Mononuclear cell (primary cell): ENCODE measurements around the gene AEBP2. TPM values are rescaled to one million over a fixed set of nuclear protein-coding genes. Genes with fewer than 3 reads are reported as not detected.

ENCODE experiments used
- H3K27me3 ChIP-seq: 2 replicates; pipeline ENCODE4 v1.6.0; 2011; ENCODE audit warnings: low read length, control low read depth; ENCODE audit not compliant: insufficient read depth
- H3K4me1 ChIP-seq: 2 replicates; pipeline ENCODE4 v1.5.1; 2011; ENCODE audit warnings: mild to moderate bottlenecking, low read length, control low read depth; ENCODE audit not compliant: insufficient read depth
- H3K4me3 ChIP-seq: 2 replicates; pipeline ENCODE4 v1.5.1; 2011; ENCODE audit warnings: mild to moderate bottlenecking, low read length, moderate library complexity
- H3K9me3 ChIP-seq: 2 replicates; pipeline ENCODE4 v1.5.1; 2011; ENCODE audit warnings: low read depth, mild to moderate bottlenecking, control low read depth, low read length
- total RNA-seq: library from RNA; depleted of rRNA; stranded (reverse); fragments of >200 nt; gene quantifications from one replicate; pipeline ENCODE4 v1.2.3, GENCODE V29; 2012

Gene AEBP2
- total RNA-seq, 1 donor, result 29.9 TPM

DNA sequence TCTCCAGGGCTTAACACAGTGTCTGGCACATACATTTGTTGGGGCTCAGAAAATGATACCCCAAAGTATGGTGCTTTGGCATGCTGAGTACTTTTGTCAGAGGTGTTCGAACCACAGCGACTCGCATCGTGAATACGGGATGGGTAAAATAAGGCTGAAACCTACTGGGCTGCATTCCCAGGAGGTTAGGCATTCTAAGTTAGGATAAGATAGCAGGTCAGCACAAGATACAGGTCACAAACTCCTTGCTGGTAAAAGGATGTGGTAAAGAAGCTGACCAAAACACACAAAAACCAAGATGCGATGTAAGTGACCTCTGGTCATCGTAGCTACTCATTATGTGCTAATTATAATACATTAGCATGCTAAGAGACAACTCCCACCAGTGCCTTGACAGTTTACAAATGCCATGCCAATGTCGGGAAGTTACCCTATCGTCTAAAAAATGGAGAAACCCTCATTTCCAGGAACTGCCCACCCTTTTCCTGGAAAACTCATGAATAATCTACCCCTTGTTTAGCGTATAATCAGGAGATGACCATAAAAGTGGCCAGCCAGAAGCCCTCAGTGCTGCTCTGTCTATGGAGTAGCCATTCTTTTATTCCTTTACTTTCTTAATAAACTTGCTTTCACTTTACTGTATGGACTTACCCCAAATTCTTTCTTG, 3.3 kb upstream of the AEBP2 start:
- Histone ChIP-seq H3K4me1 (peaks cover 4% of the 10 kb centered on the region), H3K4me3 (no peak overlapping the region), H3K27me3 (no peaks in the 10 kb centered on the region), H3K9me3 (no peaks in the 10 kb centered on the region)

DNA sequence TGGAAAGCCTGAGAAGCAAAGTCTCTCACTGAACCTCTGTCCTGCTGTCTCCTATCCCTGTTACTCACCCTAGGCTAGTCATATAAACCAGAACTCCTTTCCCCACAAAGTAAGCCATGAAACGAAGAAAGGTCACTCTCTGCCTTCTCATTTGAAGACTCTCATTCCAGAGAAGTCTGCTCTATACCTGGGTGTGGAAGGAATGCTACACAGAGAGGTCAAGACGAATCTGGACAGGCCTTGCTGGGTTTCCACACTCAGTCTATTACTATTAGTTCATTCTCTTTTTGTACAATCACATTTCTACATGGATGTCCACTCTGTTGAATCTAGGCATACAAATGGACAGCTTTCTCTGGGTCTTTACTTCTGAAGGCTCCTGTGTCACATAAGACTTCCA, 2.4 kb upstream of the AEBP2 start:
- Histone ChIP-seq H3K27me3 (no peaks in the 10 kb centered on the region), H3K4me1 (peaks cover 7% of the 10 kb centered on the region), H3K9me3 (no peaks in the 10 kb centered on the region)

DNA sequence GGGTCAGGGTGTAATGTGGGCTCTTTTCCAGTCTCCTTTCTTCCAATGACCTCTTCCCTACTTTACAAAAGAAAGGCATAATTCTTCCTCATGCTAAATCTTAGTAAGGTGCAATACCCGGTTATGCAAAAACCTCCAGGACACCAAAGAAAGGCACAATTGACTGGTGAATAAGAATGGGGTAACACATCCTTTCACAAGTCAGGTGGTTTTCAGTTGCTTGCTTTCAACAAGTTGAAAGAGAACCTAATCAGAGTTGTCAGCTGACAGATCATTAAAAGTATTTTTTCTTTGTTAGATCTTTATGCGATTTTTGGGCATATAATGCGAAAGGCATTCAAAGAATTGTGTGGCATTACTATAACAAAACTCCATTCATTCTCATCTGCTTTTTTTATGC, 1.3 kb upstream of the AEBP2 start:
- Histone ChIP-seq H3K4me3 (no peak overlapping the region), H3K27me3 (no peaks in the 10 kb centered on the region), H3K9me3 (no peaks in the 10 kb centered on the region), H3K4me1 (peaks cover 12% of the 10 kb centered on the region)

More for the DNA sequence above, 2.4 kb upstream of the AEBP2 start:
- H3K4me3 ChIP-seq, result no peak overlapping the region

DNA sequence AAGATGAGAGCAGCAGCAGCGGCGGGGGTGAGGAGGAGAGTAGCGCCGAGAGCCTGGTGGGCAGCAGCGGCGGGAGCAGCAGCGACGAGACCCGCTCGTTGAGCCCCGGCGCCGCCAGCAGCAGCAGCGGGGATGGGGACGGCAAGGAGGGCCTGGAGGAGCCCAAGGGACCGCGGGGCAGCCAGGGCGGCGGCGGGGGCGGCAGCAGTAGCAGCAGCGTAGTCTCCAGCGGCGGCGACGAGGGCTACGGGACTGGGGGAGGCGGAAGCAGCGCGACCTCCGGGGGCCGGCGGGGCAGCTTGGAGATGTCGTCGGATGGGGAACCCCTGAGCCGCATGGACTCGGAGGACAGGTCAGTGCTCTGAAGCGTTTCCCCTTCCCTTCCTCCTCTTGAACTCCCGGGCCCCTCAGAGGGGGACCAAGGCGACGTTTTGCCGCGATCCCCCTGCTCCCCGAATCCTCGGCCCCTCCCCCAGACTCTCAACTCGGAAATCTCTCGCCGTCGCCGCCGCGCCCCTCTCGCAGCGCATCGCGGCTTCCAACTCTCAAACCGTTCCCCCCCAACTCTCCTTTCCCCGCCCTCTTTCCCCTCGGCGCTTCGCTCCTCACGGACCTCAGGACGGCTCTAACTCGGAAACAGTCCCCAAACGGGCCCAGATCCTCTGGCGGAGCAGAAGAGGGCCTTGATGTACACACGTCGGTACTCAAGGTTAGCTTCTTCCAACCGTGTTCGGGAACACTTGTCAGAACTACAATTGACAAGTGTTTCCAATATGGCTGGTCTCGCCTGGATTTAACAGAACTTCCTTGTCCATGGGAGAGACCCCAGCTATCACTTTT, 947 bp downstream of the AEBP2 start:
- H3K27me3 ChIP-seq, result no peaks in the 10 kb centered on the region
- peaks cover 20% of the 10 kb centered on the region for H3K4me1 ChIP-seq
- H3K4me3 ChIP-seq, result peak overlapping the region; percentile 71
- H3K9me3 ChIP-seq, result no peaks in the 10 kb centered on the region

DNA sequence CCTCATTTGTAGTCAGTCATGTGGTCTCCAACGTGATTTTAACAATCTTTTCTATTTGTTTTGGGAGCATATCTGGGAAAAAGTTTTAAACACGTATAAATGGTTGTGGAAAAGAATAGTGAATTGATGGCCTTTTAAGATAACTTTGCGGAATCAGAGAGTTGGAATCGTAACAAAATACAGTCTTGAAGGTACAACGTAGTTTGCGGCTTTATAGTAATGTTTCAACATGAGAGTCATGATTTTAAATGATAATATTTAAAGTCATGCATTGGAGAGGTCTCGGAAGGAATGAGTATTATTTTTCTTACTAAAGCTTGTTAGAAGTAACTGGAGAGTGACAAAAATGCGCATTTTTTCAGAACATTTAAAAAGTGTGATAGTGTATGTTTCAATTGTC, 1.6 kb downstream of the AEBP2 start:
- Histone ChIP-seq H3K9me3 (no peaks in the 10 kb centered on the region), H3K27me3 (no peaks in the 10 kb centered on the region), H3K4me1 (peaks cover 20% of the 10 kb centered on the region), H3K4me3 (peak overlapping the region; percentile 71)

DNA sequence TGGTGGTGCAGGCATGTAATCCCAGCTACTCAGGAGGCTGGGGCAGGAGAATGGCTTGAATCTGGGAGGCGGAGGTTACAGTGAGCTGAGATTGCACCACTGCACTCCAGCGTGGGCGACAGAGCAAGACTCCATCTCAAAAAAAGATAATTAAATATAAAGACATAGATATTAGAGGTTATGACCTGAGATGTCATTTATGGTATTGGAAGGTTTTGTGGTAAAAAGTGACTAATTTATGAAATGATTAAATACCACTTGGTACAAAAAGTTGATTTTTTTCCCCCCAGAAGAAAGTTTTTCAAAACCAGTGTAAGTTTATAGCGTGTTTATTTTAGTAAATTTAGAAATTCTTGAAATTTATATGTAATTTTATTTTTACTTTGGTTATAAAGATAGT, 4.3 kb downstream of the AEBP2 start:
- Histone ChIP-seq H3K4me3 (no peak overlapping the region), H3K9me3 (no peaks in the 10 kb centered on the region), H3K4me1 (peaks cover 20% of the 10 kb centered on the region), H3K27me3 (no peaks in the 10 kb centered on the region)

DNA sequence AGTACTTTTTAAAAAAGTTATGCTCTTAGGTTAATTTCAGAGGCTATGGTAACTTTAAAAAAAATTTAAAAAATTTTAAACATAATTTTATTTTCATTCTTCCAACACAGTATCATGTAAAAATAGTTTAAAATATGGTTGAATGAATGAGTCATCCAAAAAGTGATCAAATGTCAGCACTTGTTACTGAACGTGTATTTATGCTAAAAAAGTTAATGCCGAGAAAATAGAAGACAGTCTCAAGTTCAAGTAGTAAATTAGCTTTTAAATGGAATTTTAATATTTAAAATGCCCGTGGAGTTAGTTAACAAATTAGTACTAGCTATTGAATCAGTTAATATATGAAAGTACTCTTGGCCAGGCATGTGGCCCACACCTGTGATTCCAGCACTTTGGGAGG, 4.8 kb downstream of the AEBP2 start:
- no peaks in the 10 kb centered on the region for H3K9me3 ChIP-seq
- no peak overlapping the region for H3K4me3 ChIP-seq
- peaks cover 17% of the 10 kb centered on the region for H3K4me1 ChIP-seq
- no peaks in the 10 kb centered on the region for H3K27me3 ChIP-seq

DNA sequence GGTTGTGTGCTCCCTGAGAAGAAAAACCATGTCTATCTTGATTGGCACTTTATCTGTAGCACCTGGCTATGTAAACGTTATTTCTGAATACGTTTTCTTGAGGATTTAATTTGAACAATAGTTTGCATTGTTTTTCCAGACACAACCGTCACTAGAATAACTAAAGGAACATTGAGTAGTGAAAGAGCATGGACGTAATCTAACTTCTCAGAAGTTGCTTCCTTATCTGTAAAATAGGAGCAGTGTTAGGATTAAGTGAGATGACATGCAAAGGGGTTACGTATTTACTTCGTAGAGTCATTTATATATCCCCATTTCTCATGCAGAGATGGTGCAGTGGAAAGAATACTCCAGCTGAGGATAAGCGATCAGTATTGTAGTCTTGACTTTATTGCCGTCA, 8.1 kb downstream of the AEBP2 start:
- Histone ChIP-seq H3K4me3 (no peak overlapping the region), H3K27me3 (no peaks in the 10 kb centered on the region), H3K9me3 (no peaks in the 10 kb centered on the region), H3K4me1 (peaks cover 18% of the 10 kb centered on the region)

DNA sequence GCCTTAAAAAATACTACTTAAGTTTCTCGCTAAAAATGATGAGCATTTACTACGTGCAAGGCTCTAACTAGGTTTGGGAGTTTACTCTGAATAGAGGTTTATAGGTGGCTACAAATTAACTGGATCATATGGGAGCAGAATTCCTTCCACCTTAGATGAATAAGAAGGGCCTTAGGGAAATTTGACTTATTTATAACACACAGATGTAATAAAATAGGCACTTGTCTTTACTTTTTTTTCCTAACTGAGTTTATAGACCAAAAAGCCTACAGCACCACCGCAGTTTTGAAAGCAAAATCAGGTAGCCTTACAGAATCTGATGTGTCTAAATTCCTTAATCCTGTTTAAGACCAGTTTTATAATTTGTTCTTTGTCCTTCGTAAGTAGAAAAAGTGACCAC, 10.5 kb downstream of the AEBP2 start:
- peaks cover 12% of the 10 kb centered on the region for H3K4me1 ChIP-seq
- no peak overlapping the region for H3K4me3 ChIP-seq
- no peaks in the 10 kb centered on the region for H3K27me3 ChIP-seq
- no peaks in the 10 kb centered on the region for H3K9me3 ChIP-seq

DNA sequence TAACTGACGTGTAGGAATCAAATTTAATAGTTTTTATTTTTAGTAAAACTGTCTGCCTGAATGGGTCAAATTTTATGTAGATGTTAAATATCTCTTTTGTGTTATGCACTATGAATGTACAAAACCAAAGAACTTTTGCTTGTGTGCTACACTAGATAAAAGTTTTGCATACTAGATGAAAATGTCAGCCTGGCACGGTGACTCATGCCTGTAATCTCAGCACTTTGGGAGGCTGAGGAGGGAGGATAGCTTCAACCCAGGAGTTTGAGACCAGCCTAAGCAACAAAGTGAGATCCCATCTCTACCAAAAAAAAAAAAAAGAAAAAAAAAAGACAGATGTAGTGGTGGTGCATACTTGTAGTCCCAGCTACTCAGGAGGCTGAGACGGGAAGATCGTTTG, 11.1 kb downstream of the AEBP2 start:
- Histone ChIP-seq H3K4me1 (peaks cover 12% of the 10 kb centered on the region), H3K9me3 (no peaks in the 10 kb centered on the region), H3K4me3 (no peak overlapping the region), H3K27me3 (no peaks in the 10 kb centered on the region)

DNA sequence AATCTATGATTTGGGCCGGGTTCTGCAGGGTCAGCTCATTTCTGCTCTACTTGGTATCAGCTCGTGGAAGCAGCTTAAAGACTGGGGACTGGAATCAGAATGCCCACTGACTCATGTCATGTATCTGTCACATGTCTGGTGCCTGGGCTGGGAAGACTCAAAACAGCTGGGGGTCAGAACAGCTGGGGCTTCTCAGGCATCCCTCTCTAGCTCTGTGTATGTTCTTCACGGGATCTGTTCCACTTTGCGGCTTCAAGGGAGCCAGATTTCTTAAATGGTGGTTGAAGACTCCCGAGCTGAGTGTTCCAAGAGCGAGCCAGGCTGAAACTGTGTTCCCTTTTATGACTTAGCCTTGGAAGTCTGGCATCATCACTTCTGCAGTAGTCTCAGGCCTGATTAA, 11.9 kb downstream of the AEBP2 start:
- Histone ChIP-seq H3K9me3 (no peaks in the 10 kb centered on the region), H3K4me1 (peaks cover 12% of the 10 kb centered on the region), H3K4me3 (no peak overlapping the region), H3K27me3 (no peaks in the 10 kb centered on the region)

DNA sequence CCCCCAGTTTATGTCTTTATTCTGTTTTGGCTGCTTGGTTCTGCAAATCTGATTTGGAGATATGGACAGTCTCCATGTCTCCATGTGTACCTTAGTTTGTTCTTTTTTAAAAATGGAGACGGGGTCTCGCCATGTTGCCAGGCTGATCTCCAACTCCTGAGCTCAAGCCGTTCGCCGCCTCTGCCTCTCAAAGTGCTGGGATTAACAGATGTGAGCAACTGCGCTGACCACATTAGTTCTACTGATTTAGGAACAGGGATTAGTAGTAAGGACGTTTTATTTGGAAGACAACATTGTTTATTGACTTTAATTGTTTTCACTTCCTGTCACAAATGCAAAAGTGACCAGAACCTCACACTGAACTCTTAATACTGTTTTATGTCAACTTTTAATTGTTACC, 14.7 kb downstream of the AEBP2 start:
- no peak overlapping the region for H3K4me3 ChIP-seq

DNA sequence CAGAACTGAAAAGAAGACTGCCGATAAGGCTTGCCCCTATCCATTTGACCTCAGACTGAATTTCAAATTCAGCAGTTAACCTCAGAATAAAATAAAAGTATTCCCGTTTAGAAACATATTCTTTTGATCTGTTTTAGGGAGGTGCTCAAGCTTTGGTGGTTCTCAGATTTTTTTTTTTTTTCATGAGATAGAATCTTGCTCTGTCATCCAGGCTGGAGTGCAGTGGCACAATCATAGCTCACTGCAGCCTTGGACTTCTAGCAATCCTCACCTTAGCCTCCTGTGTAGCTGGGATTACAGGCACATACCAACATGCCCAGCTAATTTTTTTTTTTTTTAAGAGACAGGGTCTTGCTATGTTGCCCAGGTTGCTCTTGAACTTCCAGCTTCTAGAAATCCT, 15.5 kb downstream of the AEBP2 start:
- peaks cover 12% of the 10 kb centered on the region for H3K4me1 ChIP-seq
- no peaks in the 10 kb centered on the region for H3K27me3 ChIP-seq
- H3K4me3 ChIP-seq, result no peak overlapping the region
- H3K9me3 ChIP-seq, result no peaks in the 10 kb centered on the region

More for the DNA sequence above, 14.7 kb downstream of the AEBP2 start:
- no peaks in the 10 kb centered on the region for H3K9me3 ChIP-seq
- peaks cover 12% of the 10 kb centered on the region for H3K4me1 ChIP-seq
- no peaks in the 10 kb centered on the region for H3K27me3 ChIP-seq

DNA sequence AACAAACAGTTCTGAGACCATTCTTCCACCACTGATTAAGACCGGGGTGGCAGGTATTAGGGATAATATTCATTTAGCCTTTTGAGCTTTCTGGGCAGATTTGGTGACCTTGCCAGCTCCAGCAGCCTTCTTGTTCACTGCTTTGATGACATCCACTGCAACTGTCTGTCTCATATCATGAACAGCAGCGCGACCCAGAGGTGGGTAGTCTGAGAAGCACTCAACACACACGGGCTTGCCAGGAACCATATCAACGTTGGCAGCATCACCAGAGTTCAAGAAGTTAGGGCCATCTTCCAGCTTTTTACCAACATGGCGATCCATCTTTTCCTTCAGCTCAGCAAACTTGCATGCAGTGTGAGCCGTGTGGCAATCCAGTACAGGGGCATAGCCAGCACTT, 16.9 kb downstream of the AEBP2 start:
- Histone ChIP-seq H3K9me3 (no peaks in the 10 kb centered on the region), H3K4me1 (peaks cover 10% of the 10 kb centered on the region), H3K27me3 (no peaks in the 10 kb centered on the region), H3K4me3 (no peak overlapping the region)

DNA sequence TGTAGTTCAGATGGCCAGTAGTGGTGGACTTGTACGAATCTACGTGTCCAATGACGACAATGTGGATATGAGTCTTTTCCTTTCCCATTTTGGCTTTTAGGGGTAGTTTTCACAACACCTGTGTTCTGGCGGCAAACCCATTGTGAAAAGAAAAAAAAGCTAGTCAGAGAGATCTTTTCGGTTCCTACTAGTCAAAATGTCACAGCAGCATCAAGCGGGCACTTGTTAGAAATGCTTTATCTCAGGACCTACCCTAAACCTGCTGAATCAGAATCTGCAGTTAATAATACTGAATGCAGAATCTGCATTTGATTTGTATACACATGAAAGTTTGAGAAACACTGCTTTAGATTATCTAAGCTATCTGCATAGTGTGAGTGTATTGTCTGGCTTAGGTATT, 18.3 kb downstream of the AEBP2 start:
- no peak overlapping the region for H3K4me3 ChIP-seq
- peaks cover 4% of the 10 kb centered on the region for H3K4me1 ChIP-seq
- no peaks in the 10 kb centered on the region for H3K27me3 ChIP-seq
- no peaks in the 10 kb centered on the region for H3K9me3 ChIP-seq

DNA sequence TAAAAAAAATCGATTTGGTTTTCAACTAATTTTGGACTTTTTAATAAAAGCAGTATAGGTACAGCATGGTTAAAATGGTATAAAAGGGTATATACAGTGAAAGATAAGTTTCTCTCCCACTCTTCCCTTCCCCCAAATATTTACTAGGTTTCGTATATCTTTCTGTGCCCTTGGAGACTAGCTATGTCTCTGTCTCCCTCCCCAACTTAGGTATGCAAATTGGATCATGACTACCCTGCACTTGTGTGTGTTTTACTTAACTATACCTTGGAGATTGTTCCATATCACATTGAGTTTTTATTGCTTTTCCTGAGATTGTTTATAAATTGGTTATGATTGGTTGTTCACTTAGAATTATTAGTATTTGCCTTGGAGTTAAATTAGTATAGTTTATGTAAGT, 19.4 kb downstream of the AEBP2 start:
- Histone ChIP-seq H3K4me3 (no peak overlapping the region), H3K4me1 (peaks cover 3% of the 10 kb centered on the region), H3K27me3 (no peaks in the 10 kb centered on the region), H3K9me3 (no peaks in the 10 kb centered on the region)
